Gastroesophageal sphincter (tissue), 3 donors: ENCODE data around the gene CTAGE1.

Experiments
- POLR2A ChIP-seq, 2 donors: fragments of 450-650 bp; IDR thresholded peaks; one replicate each; pipeline ENCODE4 v1.6.1; 2017; ENCODE audit warnings: antibody characterized with exemption in 2 of 2, mild to moderate bottlenecking in 2 of 2, moderate library complexity in 1 of 2
- POLR2AphosphoS5 ChIP-seq: sonication (generic); formaldehyde crosslinking; IDR thresholded peaks from one replicate; pipeline ENCODE4 v1.6.1; 2017; ENCODE audit warnings: antibody characterized with exemption
- TF ChIP-seq, protein P1 (sequence below), 4 experiments: fragments of 200-600 bp in 2 of 4; fragments of 450-650 bp in 2 of 4; sonication (generic) in 1 of 4; IDR thresholded peaks; one replicate each; pipeline ENCODE4 v1.5.1; 2017 to 2019; ENCODE audit warnings: antibody characterized with exemption in 4 of 4, mild to moderate bottlenecking in 2 of 4, moderate library complexity in 2 of 4

DNA sequence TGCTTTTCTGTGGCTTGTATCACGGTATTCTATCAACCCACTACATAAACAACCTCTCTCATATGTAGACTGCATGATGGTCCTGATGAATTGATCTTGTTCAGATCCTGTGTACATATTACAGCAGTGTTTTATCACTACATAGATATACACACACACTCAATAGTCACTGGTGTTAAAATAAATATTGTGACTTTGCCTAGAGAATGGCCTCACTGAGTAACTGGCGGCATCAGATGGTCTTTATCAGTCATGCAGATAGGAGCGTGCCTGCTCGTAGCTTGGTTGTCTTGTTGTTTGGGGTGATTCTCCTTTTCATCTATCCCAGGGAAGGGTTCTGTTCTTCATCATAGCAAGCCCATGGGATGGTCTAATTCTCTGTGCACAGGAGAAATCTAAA lies 18.4 kb upstream of the CTAGE1 start:
- no peak for TF ChIP-seq POLR2A (IDR thresholded peaks at IDR 0.05)
- TF ChIP-seq, protein P1, sequence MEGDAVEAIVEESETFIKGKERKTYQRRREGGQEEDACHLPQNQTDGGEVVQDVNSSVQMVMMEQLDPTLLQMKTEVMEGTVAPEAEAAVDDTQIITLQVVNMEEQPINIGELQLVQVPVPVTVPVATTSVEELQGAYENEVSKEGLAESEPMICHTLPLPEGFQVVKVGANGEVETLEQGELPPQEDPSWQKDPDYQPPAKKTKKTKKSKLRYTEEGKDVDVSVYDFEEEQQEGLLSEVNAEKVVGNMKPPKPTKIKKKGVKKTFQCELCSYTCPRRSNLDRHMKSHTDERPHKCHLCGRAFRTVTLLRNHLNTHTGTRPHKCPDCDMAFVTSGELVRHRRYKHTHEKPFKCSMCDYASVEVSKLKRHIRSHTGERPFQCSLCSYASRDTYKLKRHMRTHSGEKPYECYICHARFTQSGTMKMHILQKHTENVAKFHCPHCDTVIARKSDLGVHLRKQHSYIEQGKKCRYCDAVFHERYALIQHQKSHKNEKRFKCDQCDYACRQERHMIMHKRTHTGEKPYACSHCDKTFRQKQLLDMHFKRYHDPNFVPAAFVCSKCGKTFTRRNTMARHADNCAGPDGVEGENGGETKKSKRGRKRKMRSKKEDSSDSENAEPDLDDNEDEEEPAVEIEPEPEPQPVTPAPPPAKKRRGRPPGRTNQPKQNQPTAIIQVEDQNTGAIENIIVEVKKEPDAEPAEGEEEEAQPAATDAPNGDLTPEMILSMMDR (IDR thresholded peaks at IDR 0.05) = no peak
- no peak for TF ChIP-seq POLR2AphosphoS5
